ENCODE data around the gene TBC1D10A.

Gene TBC1D10A

DNA sequence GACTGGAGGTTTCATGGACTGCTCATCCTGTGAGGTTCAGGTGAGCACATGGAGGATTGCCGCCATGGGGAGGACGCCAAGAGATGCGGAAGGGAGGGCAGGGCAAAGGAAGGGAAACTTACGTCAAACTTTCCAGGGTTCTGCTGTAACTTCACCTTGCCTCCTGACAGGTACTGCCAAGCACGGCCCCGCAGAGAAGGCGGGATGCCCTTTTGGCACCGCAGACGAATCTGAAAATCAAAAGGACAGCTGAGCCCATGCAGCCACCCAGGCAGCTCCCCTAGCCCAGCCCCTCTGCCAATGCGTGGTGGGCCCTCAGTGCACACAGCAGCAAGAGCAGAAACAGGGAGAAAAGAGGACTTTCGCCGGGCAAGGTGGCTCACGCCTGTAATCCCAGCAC, 27.4 kb downstream of the TBC1D10A start:
- TF ChIP-seq OSR1 (CRISPR knock-in tag; IDR thresholded peaks at IDR 0.05) (no peak), ZFP30 (CRISPR knock-in tag; IDR thresholded peaks at IDR 0.05) (no peak), BACH2 (CRISPR knock-in tag; IDR thresholded peaks at IDR 0.05; ENCODE audit: borderline replicate concordance) (no peak), SNAI2 (CRISPR knock-in tag; IDR thresholded peaks at IDR 0.05) (no peak), ZNF8 (CRISPR knock-in tag; IDR thresholded peaks at IDR 0.05) (no peak), ZC3H10 (CRISPR knock-in tag; IDR thresholded peaks at IDR 0.05) (no peak), ZNF70 (CRISPR knock-in tag; IDR thresholded peaks at IDR 0.05) (no peak), ZFP3 (CRISPR knock-in tag; IDR thresholded peaks at IDR 0.05) (no peak), RARB (CRISPR knock-in tag; IDR thresholded peaks at IDR 0.05) (no peak)
- TF ChIP-seq, protein P1, sequence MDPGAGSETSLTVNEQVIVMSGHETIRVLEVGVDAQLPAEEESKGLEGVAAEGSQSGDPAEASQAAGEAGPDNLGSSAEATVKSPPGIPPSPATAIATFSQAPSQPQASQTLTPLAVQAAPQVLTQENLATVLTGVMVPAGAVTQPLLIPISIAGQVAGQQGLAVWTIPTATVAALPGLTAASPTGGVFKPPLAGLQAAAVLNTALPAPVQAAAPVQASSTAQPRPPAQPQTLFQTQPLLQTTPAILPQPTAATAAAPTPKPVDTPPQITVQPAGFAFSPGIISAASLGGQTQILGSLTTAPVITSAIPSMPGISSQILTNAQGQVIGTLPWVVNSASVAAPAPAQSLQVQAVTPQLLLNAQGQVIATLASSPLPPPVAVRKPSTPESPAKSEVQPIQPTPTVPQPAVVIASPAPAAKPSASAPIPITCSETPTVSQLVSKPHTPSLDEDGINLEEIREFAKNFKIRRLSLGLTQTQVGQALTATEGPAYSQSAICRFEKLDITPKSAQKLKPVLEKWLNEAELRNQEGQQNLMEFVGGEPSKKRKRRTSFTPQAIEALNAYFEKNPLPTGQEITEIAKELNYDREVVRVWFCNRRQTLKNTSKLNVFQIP (CRISPR knock-in tag; IDR thresholded peaks at IDR 0.05; ENCODE audit: borderline replicate concordance, low read depth), result no peak
- ATAC-seq, result no peak

DNA sequence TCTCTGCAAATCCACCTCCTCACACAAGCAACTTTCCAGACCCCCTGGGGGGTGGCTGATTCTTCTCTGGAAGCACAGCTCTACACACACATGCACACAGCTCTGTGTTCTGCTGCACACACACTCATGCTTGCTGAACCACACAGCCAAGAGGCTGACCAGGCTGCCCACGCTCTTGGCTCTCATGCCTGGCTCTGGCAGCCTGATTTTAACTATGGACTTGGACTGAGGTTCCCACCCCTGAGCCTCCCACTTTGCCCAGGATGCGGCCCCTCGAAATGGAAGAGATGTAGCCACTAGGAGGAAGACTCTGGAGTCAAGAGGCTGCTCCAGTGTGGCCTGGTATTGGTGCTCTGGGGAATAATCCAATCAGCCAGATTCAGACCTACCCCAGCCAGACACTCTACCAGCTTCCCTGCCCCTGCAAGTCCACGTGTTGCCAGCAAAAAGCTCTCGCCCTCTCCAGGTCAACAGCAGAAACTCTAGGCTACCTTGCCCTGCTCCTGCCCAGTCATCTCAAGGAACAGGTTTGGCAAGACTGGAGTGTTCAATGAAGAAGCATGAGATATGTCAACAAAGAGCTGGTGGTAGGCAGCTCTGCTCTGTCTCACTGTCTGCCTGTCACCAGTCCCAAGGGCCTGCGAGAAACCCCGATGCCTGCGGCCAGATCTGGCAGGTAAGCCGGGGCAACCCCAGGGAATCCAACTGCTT, 28.6 kb downstream of the TBC1D10A start:
- TF ChIP-seq, protein P2, sequence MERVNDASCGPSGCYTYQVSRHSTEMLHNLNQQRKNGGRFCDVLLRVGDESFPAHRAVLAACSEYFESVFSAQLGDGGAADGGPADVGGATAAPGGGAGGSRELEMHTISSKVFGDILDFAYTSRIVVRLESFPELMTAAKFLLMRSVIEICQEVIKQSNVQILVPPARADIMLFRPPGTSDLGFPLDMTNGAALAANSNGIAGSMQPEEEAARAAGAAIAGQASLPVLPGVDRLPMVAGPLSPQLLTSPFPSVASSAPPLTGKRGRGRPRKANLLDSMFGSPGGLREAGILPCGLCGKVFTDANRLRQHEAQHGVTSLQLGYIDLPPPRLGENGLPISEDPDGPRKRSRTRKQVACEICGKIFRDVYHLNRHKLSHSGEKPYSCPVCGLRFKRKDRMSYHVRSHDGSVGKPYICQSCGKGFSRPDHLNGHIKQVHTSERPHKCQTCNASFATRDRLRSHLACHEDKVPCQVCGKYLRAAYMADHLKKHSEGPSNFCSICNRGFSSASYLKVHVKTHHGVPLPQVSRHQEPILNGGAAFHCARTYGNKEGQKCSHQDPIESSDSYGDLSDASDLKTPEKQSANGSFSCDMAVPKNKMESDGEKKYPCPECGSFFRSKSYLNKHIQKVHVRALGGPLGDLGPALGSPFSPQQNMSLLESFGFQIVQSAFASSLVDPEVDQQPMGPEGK (CRISPR knock-in tag; IDR thresholded peaks at IDR 0.05; ENCODE audit: borderline replicate concordance), result no peak
- no peak for TF ChIP-seq BACH2 (CRISPR knock-in tag; IDR thresholded peaks at IDR 0.05; ENCODE audit: borderline replicate concordance)
- TF ChIP-seq TOX (CRISPR knock-in tag; IDR thresholded peaks at IDR 0.05; ENCODE audit: borderline replicate concordance), result no peak
- TF ChIP-seq, protein P3, sequence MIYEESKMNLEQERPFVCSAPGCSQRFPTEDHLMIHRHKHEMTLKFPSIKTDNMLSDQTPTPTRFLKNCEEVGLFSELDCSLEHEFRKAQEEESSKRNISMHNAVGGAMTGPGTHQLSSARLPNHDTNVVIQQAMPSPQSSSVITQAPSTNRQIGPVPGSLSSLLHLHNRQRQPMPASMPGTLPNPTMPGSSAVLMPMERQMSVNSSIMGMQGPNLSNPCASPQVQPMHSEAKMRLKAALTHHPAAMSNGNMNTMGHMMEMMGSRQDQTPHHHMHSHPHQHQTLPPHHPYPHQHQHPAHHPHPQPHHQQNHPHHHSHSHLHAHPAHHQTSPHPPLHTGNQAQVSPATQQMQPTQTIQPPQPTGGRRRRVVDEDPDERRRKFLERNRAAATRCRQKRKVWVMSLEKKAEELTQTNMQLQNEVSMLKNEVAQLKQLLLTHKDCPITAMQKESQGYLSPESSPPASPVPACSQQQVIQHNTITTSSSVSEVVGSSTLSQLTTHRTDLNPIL (CRISPR knock-in tag; IDR thresholded peaks at IDR 0.05; ENCODE audit: low read depth), result no peak
- TF ChIP-seq CSDC2 (CRISPR knock-in tag; IDR thresholded peaks at IDR 0.05), result no peak
- TF ChIP-seq ARNTL (CRISPR knock-in tag; IDR thresholded peaks at IDR 0.05; ENCODE audit: borderline replicate concordance, low read depth), result no peak
- no peak for TF ChIP-seq TCF4 (CRISPR knock-in tag; IDR thresholded peaks at IDR 0.05; ENCODE audit: borderline replicate concordance)
- TF ChIP-seq ZC3H10 (CRISPR knock-in tag; IDR thresholded peaks at IDR 0.05), result no peak
- no peak for TF ChIP-seq OSR1 (CRISPR knock-in tag; IDR thresholded peaks at IDR 0.05)
- no peak for TF ChIP-seq GLIS3 (CRISPR knock-in tag; IDR thresholded peaks at IDR 0.05)
- TF ChIP-seq, protein P4, sequence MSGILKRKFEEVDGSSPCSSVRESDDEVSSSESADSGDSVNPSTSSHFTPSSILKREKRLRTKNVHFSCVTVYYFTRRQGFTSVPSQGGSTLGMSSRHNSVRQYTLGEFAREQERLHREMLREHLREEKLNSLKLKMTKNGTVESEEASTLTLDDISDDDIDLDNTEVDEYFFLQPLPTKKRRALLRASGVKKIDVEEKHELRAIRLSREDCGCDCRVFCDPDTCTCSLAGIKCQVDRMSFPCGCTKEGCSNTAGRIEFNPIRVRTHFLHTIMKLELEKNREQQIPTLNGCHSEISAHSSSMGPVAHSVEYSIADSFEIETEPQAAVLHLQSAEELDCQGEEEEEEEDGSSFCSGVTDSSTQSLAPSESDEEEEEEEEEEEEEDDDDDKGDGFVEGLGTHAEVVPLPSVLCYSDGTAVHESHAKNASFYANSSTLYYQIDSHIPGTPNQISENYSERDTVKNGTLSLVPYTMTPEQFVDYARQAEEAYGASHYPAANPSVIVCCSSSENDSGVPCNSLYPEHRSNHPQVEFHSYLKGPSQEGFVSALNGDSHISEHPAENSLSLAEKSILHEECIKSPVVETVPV (CRISPR knock-in tag; IDR thresholded peaks at IDR 0.05), result no peak
- TF ChIP-seq, protein P1 (CRISPR knock-in tag; IDR thresholded peaks at IDR 0.05; ENCODE audit: borderline replicate concordance, low read depth), result no peak
- TF ChIP-seq, protein P5, sequence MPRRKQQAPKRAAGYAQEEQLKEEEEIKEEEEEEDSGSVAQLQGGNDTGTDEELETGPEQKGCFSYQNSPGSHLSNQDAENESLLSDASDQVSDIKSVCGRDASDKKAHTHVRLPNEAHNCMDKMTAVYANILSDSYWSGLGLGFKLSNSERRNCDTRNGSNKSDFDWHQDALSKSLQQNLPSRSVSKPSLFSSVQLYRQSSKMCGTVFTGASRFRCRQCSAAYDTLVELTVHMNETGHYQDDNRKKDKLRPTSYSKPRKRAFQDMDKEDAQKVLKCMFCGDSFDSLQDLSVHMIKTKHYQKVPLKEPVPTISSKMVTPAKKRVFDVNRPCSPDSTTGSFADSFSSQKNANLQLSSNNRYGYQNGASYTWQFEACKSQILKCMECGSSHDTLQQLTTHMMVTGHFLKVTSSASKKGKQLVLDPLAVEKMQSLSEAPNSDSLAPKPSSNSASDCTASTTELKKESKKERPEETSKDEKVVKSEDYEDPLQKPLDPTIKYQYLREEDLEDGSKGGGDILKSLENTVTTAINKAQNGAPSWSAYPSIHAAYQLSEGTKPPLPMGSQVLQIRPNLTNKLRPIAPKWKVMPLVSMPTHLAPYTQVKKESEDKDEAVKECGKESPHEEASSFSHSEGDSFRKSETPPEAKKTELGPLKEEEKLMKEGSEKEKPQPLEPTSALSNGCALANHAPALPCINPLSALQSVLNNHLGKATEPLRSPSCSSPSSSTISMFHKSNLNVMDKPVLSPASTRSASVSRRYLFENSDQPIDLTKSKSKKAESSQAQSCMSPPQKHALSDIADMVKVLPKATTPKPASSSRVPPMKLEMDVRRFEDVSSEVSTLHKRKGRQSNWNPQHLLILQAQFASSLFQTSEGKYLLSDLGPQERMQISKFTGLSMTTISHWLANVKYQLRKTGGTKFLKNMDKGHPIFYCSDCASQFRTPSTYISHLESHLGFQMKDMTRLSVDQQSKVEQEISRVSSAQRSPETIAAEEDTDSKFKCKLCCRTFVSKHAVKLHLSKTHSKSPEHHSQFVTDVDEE (CRISPR knock-in tag; IDR thresholded peaks at IDR 0.05), result no peak
- TF ChIP-seq PPARA (CRISPR knock-in tag; IDR thresholded peaks at IDR 0.05; ENCODE audit: borderline replicate concordance), result no peak
- ATAC-seq, result no peak
